Breast epithelium (tissue), 4 donors: ENCODE data around the gene PHF12. TPM values are rescaled to one million over a fixed set of nuclear protein-coding genes. Genes with fewer than 3 reads are reported as not detected.

Experiments
- DNase-seq, 2 donors: peaks; one replicate each; pipeline ENCODE4 v3.0.0-alpha.2; 2019; ENCODE audit warnings: low spot score in 2 of 2
- H3K27ac ChIP-seq, 2 donors: fragments of 200-600 bp; sonication (generic) in 1 of 2; one replicate each; pipeline ENCODE4 v1.5.1; 2016 to 2019; ENCODE audit warnings: mild to moderate bottlenecking in 1 of 2
- H3K27me3 ChIP-seq, 2 donors: fragments of 200-600 bp; sonication (generic) in 1 of 2; one replicate each; pipeline versions ENCODE4 v1.5.1 to v1.6.0; 2017 to 2019; ENCODE audit warnings: control low read depth in 1 of 2, mild to moderate bottlenecking in 1 of 2
- H3K36me3 ChIP-seq: fragments of 200-600 bp; one replicate; pipeline ENCODE4 v1.5.1; 2019
- H3K4me1 ChIP-seq, 2 donors: fragments of 200-600 bp; sonication (generic); one replicate each; pipeline ENCODE4 v1.5.1; 2016 to 2019; ENCODE audit warnings: control low read depth in 1 of 2
- H3K4me3 ChIP-seq, 3 donors: fragments of 200-600 bp; sonication (generic); 1 replicate in 2 of 3; 2 replicates in 1 of 3; pipeline ENCODE4 v1.5.1; 2016 to 2019; ENCODE audit warnings: mild to moderate bottlenecking in 3 of 3, moderate library complexity in 2 of 3
- H3K9me3 ChIP-seq, 2 donors: fragments of 200-600 bp; sonication (generic) in 1 of 2; one replicate each; pipeline ENCODE4 v1.5.1; 2016 to 2019; ENCODE audit warnings: control low read depth in 1 of 2
- CTCF ChIP-seq, 3 donors: fragments of 450-650 bp; IDR thresholded peaks; one replicate each; pipeline ENCODE4 v1.5.1; 2016 to 2017; ENCODE audit warnings: antibody characterized with exemption in 3 of 3, mild to moderate bottlenecking in 3 of 3, moderate library complexity in 3 of 3
- POLR2A ChIP-seq: fragments of 450-650 bp; IDR thresholded peaks from one replicate; pipeline ENCODE4 v1.6.1; 2016; ENCODE audit warnings: antibody characterized with exemption, mild to moderate bottlenecking, moderate library complexity
- POLR2AphosphoS5 ChIP-seq, 3 donors: sonication (generic); formaldehyde crosslinking; IDR thresholded peaks; one replicate each; pipeline ENCODE4 v1.6.1; 2017; ENCODE audit warnings: antibody characterized with exemption in 3 of 3
- intact Hi-C: fragments of 100-400 bp; cut with DNase I; formaldehyde crosslinking; loops from one replicate; pipeline ENCODE4 v1.15.1; 2023; ENCODE audit warnings: low total_unique reads
- total RNA-seq, 3 donors: library from RNA; depleted of rRNA; stranded (reverse); fragments of >200 nt; gene quantifications; one replicate each; pipeline ENCODE4 v1.1.0, GENCODE V29; 2016

The PHF12 gene
- total RNA-seq, 3 donors from 2014 or later = 32.2 to 42.9 (median 40.3) TPM

GRCh38 chr17:28958820-28959455 is 7.6 kb upstream of the PHF12 start:
- intact Hi-C loops = no loop called here
- Histone ChIP-seq H3K36me3 (no peaks in the 10 kb centered on the region), H3K4me3 (no peak overlapping the region), H3K27ac (no peak overlapping the region), H3K4me1 (no peaks in the 10 kb centered on the region), H3K9me3 (no peaks in the 10 kb centered on the region), H3K27me3 (peaks cover 0 to 4% of the 10 kb centered on the region in 2 donors)
- no peak for DNase-seq
- TF ChIP-seq POLR2AphosphoS5 (IDR thresholded peaks at IDR 0.05) (no peak), CTCF (IDR thresholded peaks at IDR 0.05) (no peak), POLR2A (no peak)

GRCh38 chr17:28957992-28958355 is 6.7 kb upstream of the PHF12 start:
- Histone ChIP-seq H3K27ac (no peak overlapping the region), H3K36me3 (no peaks in the 10 kb centered on the region), H3K9me3 (no peaks in the 10 kb centered on the region), H3K4me3 (no peak overlapping the region), H3K4me1 (no peaks in the 10 kb centered on the region), H3K27me3 (no peaks in the 10 kb centered on the region)
- intact Hi-C loops = no loop called here
- no peak for DNase-seq
- TF ChIP-seq POLR2A (no peak), POLR2AphosphoS5 (IDR thresholded peaks at IDR 0.05) (no peak), CTCF (IDR thresholded peaks at IDR 0.05) (no peak)

- no peak overlapping the region for H3K4me3 ChIP-seq
- no peak for DNase-seq
- no peaks in the 10 kb centered on the region for H3K4me1 ChIP-seq
- intact Hi-C loops = no loop called here
- H3K27ac ChIP-seq = no peak overlapping the region
- no peaks in the 10 kb centered on the region for H3K9me3 ChIP-seq
- no peaks in the 10 kb centered on the region for H3K36me3 ChIP-seq
- no peaks in the 10 kb centered on the region for H3K27me3 ChIP-seq
- TF ChIP-seq POLR2A = no peak
- TF ChIP-seq POLR2AphosphoS5 (IDR thresholded peaks at IDR 0.05) = no peak
- no peak for TF ChIP-seq CTCF (IDR thresholded peaks at IDR 0.05)
Measured at GRCh38 chr17:28957277-28957991, 6.1 kb upstream of the PHF12 start.

GRCh38 chr17:28956861-28957260 is 5.5 kb upstream of the PHF12 start:
- Histone ChIP-seq H3K27ac (no peak overlapping the region), H3K4me1 (no peaks in the 10 kb centered on the region), H3K9me3 (no peaks in the 10 kb centered on the region), H3K4me3 (no peak overlapping the region), H3K27me3 (no peaks in the 10 kb centered on the region), H3K36me3 (no peaks in the 10 kb centered on the region)
- DNase-seq = no peak
- intact Hi-C loops = no loop called here
- TF ChIP-seq CTCF (IDR thresholded peaks at IDR 0.05) (no peak), POLR2AphosphoS5 (IDR thresholded peaks at IDR 0.05) (no peak), POLR2A (no peak)

- intact Hi-C loops = no loop called here
Measured at GRCh38 chr17:28956112-28956511, 4.8 kb upstream of the PHF12 start.

More at GRCh38 chr17:28956112-28956511, 4.8 kb upstream of the PHF12 start:
- no peak overlapping the region for H3K27ac ChIP-seq
- H3K4me1 ChIP-seq = no peaks in the 10 kb centered on the region
- TF ChIP-seq POLR2AphosphoS5 (IDR thresholded peaks at IDR 0.05) = no peak
- TF ChIP-seq POLR2A = no peak
- TF ChIP-seq CTCF (IDR thresholded peaks at IDR 0.05) = no peak
- H3K27me3 ChIP-seq = no peaks in the 10 kb centered on the region
- H3K4me3 ChIP-seq = no peak overlapping the region
- H3K36me3 ChIP-seq = no peaks in the 10 kb centered on the region
- no peaks in the 10 kb centered on the region for H3K9me3 ChIP-seq
- DNase-seq = no peak
